Upper lobe of left lung (tissue), 6 donors: ENCODE data around the gene BCL2. TPM values are rescaled to one million over a fixed set of nuclear protein-coding genes. Genes with fewer than 3 reads are reported as not detected.

ENCODE experiments used
- ATAC-seq, 2 donors: fragments of 200-7000 bp; cut with Tn5 transposase; one replicate each; pipeline ENCODE4 v1.9.1; 2022; ENCODE audit warnings: mild to moderate bottlenecking in 2 of 2, moderate library complexity in 2 of 2; ENCODE audit not compliant: low FRiP score in 2 of 2
- DNase-seq, 2 donors: peaks; one replicate each; pipeline ENCODE4 v3.0.0-alpha.2; 2019 to 2020
- H3K27ac ChIP-seq, 4 donors: fragments of 200-600 bp; sonication (generic); one replicate each; pipeline ENCODE4 v1.5.1; 2016 to 2019
- H3K27me3 ChIP-seq, 4 donors: fragments of 200-600 bp; sonication (generic); one replicate each; pipeline ENCODE4 v1.5.1; 2017 to 2019
- H3K36me3 ChIP-seq, 4 donors: fragments of 200-600 bp; sonication (generic); one replicate each; pipeline ENCODE4 v1.5.1; 2016 to 2019
- H3K4me1 ChIP-seq, 4 donors: fragments of 200-600 bp; sonication (generic); one replicate each; pipeline ENCODE4 v1.5.1; 2018 to 2019
- H3K4me3 ChIP-seq, 4 donors: fragments of 200-600 bp; sonication (generic); one replicate each; pipeline ENCODE4 v1.5.1; 2017 to 2019; ENCODE audit warnings: mild to moderate bottlenecking in 2 of 4, moderate library complexity in 1 of 4
- H3K9me3 ChIP-seq, 4 donors: fragments of 200-600 bp; sonication (generic); one replicate each; pipeline ENCODE4 v1.5.1; 2018 to 2019
- EP300 ChIP-seq, 4 donors: sonication (generic); formaldehyde crosslinking; IDR thresholded peaks; one replicate each; pipeline ENCODE4 v1.5.1; 2017; ENCODE audit warnings: antibody characterized with exemption in 4 of 4, control low read depth in 2 of 4
- POLR2A ChIP-seq, 4 donors: fragments of 450-650 bp; IDR thresholded peaks; one replicate each; pipeline ENCODE4 v1.5.1; 2016 to 2017; ENCODE audit warnings: antibody characterized with exemption in 4 of 4, mild to moderate bottlenecking in 2 of 4
- POLR2AphosphoS5 ChIP-seq, 2 donors: sonication (generic); formaldehyde crosslinking; IDR thresholded peaks; one replicate each; pipeline ENCODE4 v1.5.1; 2017; ENCODE audit warnings: antibody characterized with exemption in 2 of 2
- WGBS, 2 donors: methylation state at CpG; one replicate each; pipeline ENCODE4 v1.1.5; 2017 to 2018; 5-methylcytosine and 5-hydroxymethylcytosine counted together
- total RNA-seq, 6 donors: library from RNA; depleted of rRNA in 4 of 6; stranded (reverse); fragments of >200 nt in 4 of 6; gene quantifications; one replicate each; pipeline versions ENCODE4 v1.1.0 to v1.2.1, GENCODE V29; 2016 to 2021
- TF ChIP-seq, protein P1 (sequence below), 6 experiments: fragments of 450-650 bp in 4 of 6; fragments of 200-600 bp in 2 of 6; sonication (generic) in 2 of 6; IDR thresholded peaks; one replicate each; pipeline ENCODE4 v1.5.1; 2016 to 2019; ENCODE audit warnings: antibody characterized with exemption in 6 of 6
- donor health status: DM: no; HTN: no; CAD: no; lungs with moderate emphysema.
- donor health status: DM: no; HTN: yes; CAD: no; lungs with severe emphysema.

BCL2 gene
- total RNA-seq, 6 donors from 2014 or later: 5.9 to 19.9 (median 11.4) TPM

DNA sequence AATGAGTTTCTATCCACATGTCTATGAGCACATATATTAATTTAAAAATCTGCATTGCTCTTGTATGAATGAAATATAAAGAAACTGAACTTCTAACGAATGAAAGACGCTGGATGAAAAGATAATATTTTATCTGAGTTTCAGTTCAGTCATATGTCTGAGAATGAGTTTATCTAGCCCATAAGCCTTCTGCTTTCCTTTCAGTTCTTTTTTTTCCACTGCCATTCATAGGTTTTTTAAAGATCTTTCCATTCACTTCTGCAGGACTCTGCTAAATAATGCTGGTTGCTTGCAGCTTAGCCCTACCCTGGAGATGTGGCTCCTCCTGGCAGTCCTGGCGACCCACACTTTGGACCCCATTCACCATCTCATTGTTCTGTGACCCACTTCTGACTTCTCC lies 109.0 kb downstream of the BCL2 start:
- 91 to 95% methylated on average over 3 of the region's 3 CpGs for WGBS, 2 donors
- H3K9me3 ChIP-seq: no peaks in the 10 kb centered on the region
- DNase-seq: no peak
- H3K27me3 ChIP-seq: no peaks in the 10 kb centered on the region
- H3K4me3 ChIP-seq: no peak overlapping the region
- no peak for ATAC-seq
- peaks cover 0 to 7% (median 2%) of the 10 kb centered on the region in 4 donors for H3K4me1 ChIP-seq
- no peaks in the 10 kb centered on the region for H3K36me3 ChIP-seq
- no peak overlapping the region for H3K27ac ChIP-seq
- TF ChIP-seq POLR2AphosphoS5 (IDR thresholded peaks at IDR 0.05) (no peak), EP300 (IDR thresholded peaks at IDR 0.05) (no peak), POLR2A (IDR thresholded peaks at IDR 0.05) (no peak)
- TF ChIP-seq, protein P1, sequence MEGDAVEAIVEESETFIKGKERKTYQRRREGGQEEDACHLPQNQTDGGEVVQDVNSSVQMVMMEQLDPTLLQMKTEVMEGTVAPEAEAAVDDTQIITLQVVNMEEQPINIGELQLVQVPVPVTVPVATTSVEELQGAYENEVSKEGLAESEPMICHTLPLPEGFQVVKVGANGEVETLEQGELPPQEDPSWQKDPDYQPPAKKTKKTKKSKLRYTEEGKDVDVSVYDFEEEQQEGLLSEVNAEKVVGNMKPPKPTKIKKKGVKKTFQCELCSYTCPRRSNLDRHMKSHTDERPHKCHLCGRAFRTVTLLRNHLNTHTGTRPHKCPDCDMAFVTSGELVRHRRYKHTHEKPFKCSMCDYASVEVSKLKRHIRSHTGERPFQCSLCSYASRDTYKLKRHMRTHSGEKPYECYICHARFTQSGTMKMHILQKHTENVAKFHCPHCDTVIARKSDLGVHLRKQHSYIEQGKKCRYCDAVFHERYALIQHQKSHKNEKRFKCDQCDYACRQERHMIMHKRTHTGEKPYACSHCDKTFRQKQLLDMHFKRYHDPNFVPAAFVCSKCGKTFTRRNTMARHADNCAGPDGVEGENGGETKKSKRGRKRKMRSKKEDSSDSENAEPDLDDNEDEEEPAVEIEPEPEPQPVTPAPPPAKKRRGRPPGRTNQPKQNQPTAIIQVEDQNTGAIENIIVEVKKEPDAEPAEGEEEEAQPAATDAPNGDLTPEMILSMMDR (IDR thresholded peaks at IDR 0.05): no peak

DNA sequence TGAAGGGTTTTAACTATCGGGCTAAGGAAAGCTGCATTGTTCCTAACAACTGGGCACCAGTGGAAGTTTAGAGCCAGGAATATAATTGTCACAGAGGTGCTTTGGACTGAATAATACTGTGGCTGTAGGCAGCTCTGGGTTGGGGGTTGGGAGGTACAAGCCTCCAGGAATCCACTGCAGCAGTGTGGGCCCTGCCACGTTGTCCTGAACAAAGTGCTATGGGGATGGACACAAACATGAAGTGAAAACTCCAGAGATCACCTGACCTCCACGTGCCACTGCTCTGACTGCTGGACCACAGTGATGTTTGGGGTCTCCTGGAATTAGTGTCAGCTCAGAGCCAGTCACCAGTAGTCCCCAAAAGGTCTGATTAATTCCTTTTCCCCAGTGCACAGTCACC lies 110.9 kb downstream of the BCL2 start:
- Histone ChIP-seq H3K4me1 (peaks cover 0 to 7% (median 2%) of the 10 kb centered on the region in 4 donors), H3K27me3 (no peaks in the 10 kb centered on the region), H3K9me3 (no peaks in the 10 kb centered on the region), H3K27ac (no peak overlapping the region), H3K4me3 (no peak overlapping the region), H3K36me3 (no peaks in the 10 kb centered on the region)
- TF ChIP-seq EP300 (IDR thresholded peaks at IDR 0.05) (no peak), POLR2AphosphoS5 (IDR thresholded peaks at IDR 0.05) (no peak), POLR2A (IDR thresholded peaks at IDR 0.05) (no peak)
- TF ChIP-seq, protein P1 (IDR thresholded peaks at IDR 0.05): no peak
- ATAC-seq: no peak
- DNase-seq: no peak
- 79 to 92% methylated on average over 3 of the region's 3 CpGs for WGBS, 2 donors

DNA sequence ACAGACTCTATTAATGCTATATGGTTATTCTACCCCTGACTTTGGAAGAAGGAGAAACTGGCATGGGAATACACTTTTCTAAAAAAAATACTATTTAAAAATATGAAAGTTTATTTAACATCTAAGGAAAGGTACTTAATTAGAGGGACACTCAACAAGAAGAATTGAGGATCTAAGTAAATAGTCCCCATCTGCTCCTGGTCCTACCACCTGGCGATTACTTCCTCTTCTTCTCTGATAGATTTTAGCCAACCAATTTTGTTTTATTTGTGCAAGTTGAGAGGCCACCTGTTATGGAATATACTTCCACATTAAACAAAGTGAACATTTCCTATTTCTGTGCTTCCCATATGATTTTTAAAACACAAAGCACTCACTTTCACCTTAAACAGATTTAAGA lies 111.7 kb downstream of the BCL2 start:
- ATAC-seq (no peak), DNase-seq (no peak)
- Histone ChIP-seq H3K27ac (no peak overlapping the region), H3K27me3 (no peaks in the 10 kb centered on the region), H3K4me1 (peaks cover 0 to 7% (median 2%) of the 10 kb centered on the region in 4 donors), H3K4me3 (no peak overlapping the region), H3K9me3 (no peaks in the 10 kb centered on the region), H3K36me3 (no peaks in the 10 kb centered on the region)
- WGBS, 2 donors: 67 to 72% methylated on average over 1 of the region's 1 CpG
- TF ChIP-seq EP300 (IDR thresholded peaks at IDR 0.05) (no peak), POLR2A (IDR thresholded peaks at IDR 0.05) (no peak), POLR2AphosphoS5 (IDR thresholded peaks at IDR 0.05) (no peak)
- TF ChIP-seq, protein P1 (IDR thresholded peaks at IDR 0.05): no peak

DNA sequence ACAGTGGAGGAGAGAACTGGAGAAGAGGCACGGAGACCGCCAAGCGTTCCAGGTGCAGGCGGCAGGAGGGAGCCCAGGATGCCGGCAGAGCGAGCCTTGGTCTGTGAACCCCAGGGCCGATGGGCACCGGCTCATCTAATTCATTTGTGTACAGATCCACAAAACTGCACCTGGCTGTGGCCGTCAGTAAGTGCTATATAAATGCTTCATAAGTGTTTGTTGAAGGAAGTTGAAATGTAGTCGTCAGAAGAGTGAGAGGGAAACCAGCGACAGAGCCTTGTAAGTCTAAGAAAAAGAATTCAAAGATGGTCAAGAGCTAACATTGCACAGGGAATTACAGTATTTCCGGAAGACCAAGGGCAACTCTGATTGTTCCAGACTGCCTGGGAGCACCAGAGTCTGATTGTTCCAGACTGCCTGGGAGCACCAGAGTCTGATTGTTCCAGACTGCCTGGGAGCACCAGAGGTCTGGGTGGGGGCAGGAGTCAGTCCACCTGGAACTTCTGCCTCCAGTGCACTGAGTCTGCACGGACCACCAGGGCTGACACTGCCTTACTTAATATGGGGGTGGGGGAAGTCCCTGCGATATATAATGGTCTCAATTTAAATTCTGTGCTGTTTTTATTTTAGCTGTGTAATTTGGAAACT lies 112.3 kb downstream of the BCL2 start:
- H3K4me1 ChIP-seq: peaks cover 0 to 7% (median 2%) of the 10 kb centered on the region in 4 donors
- no peaks in the 10 kb centered on the region for H3K9me3 ChIP-seq
- TF ChIP-seq EP300 (IDR thresholded peaks at IDR 0.05): no peak
- WGBS, 2 donors: 67 to 72% methylated on average over 14 of the region's 14 CpGs
- ATAC-seq (no peak), DNase-seq (peak in 1 of 2 donors; percentile 54)
- H3K27me3 ChIP-seq: no peaks in the 10 kb centered on the region
- no peak overlapping the region for H3K27ac ChIP-seq
- H3K36me3 ChIP-seq: no peaks in the 10 kb centered on the region
- no peak overlapping the region for H3K4me3 ChIP-seq

DNA sequence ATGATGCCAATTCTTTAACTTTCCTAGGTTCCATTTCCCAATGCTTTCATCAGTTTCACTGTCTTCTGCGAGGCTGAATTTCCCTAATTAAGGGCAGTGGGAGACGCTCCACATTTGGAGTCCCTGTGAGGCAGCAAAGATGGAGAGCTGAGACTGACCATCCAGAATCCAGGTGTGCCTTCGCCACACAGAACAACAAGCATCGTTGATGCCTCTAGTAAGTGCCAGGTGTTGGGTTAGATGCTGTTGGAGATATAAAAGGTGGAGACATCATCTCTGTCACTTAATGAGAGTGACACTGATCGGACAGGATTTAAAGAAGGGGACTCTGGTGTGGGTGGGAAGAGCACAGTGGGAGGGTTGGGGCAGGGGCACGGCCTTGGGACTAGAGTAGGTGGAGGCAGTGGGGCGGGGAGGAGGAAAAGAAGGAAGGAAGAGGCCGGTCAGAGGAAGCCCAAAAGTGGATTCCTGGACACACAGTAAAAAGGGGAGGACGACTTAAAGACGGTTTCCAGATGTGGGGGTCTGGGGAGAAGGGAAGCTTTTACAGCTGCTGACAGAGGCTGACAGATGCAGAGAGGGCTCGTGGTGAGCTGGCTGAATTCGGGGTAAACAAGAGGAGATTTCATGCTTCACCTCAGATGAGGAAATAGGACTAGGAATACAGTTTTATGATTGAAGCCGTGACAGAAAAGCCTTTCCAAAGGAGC lies 113.0 kb downstream of the BCL2 start:
- no peak overlapping the region for H3K4me3 ChIP-seq
- H3K9me3 ChIP-seq: no peaks in the 10 kb centered on the region
- DNase-seq (no peak), ATAC-seq (no peak)
- 61 to 68% methylated on average over 13 of the region's 13 CpGs for WGBS, 2 donors
- TF ChIP-seq EP300 (IDR thresholded peaks at IDR 0.05): no peak
- TF ChIP-seq, protein P1 (IDR thresholded peaks at IDR 0.05): no peak
- no peak for TF ChIP-seq POLR2A (IDR thresholded peaks at IDR 0.05)
- TF ChIP-seq POLR2AphosphoS5 (IDR thresholded peaks at IDR 0.05): no peak
- no peaks in the 10 kb centered on the region for H3K36me3 ChIP-seq
- H3K4me1 ChIP-seq: peaks cover 0 to 7% (median 2%) of the 10 kb centered on the region in 4 donors
- no peaks in the 10 kb centered on the region for H3K27me3 ChIP-seq
- H3K27ac ChIP-seq: no peak overlapping the region
